Measurements from ENCODE around the gene CRACDL.

CRACDL gene

DNA sequence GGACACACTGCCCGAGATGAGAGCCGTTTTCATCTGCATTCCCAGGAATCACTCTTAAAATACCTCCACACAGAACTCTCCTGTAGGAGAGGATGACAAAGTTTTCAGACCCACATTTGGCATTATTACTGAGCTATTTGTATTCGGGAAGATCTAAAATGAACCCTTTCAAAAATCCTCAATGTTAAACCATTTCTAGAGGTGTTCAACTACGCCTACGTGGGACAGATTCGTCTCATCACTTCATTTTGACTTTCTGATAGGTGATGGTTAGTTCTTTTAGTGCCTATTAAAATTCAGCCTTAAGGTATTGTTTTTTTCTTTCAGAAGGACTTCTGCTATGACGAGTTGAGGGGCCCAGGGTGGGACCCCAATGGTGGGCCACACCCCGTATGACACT, 133.7 kb downstream of the CRACDL start:
- DNase-seq (ENCODE audit: low read depth), result no peak

DNA sequence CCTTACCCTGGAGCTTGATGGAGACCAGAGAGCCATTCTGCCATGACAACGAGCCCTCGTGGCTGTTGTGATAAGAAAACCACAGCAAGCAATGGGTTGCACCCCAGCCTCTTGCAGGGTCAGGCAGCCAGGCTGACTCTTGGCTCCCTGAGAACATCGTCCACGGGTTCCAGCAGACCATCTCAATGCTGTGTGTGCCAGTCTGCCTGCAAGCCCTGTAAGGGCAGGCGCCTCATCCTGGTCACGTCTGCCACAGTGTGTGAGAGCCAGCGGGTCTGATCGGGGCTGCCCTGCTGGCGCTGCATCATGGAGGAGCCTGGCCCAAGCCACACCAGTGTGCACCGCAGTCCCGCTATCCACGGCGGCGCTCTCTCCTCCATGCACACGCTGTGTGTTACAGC, 134.1 kb downstream of the CRACDL start:
- no peak for DNase-seq (ENCODE audit: low read depth)
- TF ChIP-seq, protein P1, sequence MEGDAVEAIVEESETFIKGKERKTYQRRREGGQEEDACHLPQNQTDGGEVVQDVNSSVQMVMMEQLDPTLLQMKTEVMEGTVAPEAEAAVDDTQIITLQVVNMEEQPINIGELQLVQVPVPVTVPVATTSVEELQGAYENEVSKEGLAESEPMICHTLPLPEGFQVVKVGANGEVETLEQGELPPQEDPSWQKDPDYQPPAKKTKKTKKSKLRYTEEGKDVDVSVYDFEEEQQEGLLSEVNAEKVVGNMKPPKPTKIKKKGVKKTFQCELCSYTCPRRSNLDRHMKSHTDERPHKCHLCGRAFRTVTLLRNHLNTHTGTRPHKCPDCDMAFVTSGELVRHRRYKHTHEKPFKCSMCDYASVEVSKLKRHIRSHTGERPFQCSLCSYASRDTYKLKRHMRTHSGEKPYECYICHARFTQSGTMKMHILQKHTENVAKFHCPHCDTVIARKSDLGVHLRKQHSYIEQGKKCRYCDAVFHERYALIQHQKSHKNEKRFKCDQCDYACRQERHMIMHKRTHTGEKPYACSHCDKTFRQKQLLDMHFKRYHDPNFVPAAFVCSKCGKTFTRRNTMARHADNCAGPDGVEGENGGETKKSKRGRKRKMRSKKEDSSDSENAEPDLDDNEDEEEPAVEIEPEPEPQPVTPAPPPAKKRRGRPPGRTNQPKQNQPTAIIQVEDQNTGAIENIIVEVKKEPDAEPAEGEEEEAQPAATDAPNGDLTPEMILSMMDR (IDR thresholded peaks at IDR 0.05; ENCODE audit: control insufficient read depth, extremely low read depth, insufficient read depth), result no peak
- H3K4me3 ChIP-seq (ENCODE audit: low read depth, low read length), result no peak overlapping the region

More for the DNA sequence above, 133.7 kb downstream of the CRACDL start:
- no peak overlapping the region for H3K4me3 ChIP-seq (ENCODE audit: low read depth, low read length)
- TF ChIP-seq, protein P1 (IDR thresholded peaks at IDR 0.05; ENCODE audit: control insufficient read depth, extremely low read depth, insufficient read depth), result no peak

DNA sequence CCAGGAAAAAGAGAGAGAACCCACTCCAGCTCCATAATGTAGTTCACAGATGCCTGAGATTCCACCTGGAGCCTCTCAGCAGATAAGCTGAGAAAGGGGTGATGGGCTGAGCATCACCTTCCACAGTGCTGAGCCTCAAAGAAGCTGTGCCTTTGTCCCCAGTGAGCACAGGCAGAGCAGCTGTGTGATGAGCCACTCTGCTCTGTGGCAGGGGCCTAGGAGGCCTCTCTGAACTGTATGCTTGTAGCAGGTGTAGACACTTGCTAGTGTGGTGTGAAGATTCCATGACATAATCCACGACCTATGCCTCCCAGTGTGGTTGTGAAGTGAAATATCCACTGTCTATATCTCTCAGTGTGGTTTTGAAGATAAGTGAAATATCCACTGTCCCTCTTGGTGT, 134.7 kb downstream of the CRACDL start:
- TF ChIP-seq, protein P1 (IDR thresholded peaks at IDR 0.05; ENCODE audit: control insufficient read depth, extremely low read depth, insufficient read depth), result no peak
- DNase-seq (ENCODE audit: low read depth), result no peak
- no peak overlapping the region for H3K4me3 ChIP-seq (ENCODE audit: low read depth, low read length)

DNA sequence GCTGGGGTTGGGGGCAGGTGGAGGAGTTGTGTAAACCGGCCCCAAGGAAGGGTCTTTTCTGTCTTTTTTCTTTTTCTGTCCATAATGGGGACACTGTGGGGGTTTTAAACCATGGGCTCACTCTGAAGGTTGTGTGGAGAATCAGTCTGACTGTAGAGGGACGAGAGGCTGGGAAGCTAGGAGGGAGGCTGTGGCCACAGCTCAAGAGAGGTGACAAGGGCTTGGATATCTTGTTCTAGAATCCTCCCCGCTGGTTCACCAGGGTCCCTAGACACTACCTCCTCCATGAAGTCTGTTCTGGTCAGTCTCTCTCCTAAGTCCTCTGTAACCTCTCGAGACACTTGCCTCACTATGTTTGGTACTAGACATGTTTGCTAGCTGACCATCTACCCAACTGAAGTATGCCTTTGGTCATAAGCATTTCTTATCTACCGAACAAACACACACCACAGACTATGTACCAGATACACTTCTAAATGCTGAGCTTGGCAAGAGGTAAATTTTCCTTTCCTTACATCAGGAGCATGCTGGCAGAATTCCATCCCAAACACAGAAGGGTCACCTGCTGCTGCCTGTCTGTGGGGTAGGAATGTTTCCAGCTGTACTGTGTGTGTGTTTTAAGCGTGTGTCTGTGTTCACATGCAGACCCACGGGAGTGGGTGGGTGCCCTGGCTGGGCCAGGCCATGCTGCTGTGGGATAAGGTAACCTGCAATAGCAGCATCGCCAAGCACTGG, 135.5 kb downstream of the CRACDL start:
- TF ChIP-seq, protein P1 (IDR thresholded peaks at IDR 0.05; ENCODE audit: control insufficient read depth, extremely low read depth, insufficient read depth), result no peak
- DNase-seq (ENCODE audit: low read depth), result peak; percentile 63
- H3K4me3 ChIP-seq (ENCODE audit: low read depth, low read length), result no peak overlapping the region

DNA sequence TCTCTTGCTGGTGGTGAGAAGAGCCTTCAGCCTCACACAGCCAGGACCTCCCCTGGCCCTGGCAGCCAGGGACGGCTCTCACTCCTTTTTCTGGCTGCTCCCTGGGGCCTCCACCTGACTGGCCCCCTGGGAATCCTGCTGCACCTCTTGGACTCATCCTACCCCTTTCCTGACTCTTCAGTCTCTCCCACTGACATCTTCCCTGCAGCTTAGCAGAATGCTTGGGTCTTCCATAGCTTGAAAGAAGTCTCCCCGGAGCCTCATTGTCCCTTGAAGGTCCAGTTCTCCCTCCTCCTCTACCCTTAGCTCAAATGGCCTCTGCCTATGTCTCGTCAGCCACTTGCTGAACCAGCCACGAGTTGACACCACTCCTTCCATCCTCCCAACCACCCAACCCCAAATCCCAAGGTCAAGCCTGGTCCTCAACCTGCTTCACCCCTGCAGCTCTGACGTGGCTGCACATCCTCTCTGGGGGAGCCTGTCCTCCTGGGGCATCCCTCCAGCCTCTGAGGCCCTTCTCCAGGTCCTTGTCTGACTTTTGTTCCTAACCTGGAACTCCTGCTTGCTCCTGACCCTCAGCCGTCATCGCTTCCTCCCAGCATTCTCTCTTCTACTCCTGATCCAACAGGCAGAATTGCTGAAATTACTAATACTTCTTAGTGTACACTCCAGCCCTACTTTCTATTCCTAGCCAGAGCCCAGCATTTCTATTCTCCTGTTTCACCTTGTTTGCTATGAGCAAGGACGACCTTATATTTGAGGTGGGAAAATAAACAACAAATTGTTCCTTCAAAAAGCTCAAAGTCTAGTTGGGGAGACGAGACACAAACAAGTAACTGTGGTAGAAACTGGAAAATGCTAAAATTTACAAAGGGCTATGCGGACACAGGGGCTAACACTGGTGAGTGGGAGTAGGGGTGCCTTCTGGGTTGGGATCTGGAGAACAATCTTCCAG, 136.4 kb downstream of the CRACDL start:
- no peak for DNase-seq (ENCODE audit: low read depth)
- H3K4me3 ChIP-seq (ENCODE audit: low read depth, low read length), result no peak overlapping the region
- TF ChIP-seq, protein P1 (IDR thresholded peaks at IDR 0.05; ENCODE audit: control insufficient read depth, extremely low read depth, insufficient read depth), result no peak

DNA sequence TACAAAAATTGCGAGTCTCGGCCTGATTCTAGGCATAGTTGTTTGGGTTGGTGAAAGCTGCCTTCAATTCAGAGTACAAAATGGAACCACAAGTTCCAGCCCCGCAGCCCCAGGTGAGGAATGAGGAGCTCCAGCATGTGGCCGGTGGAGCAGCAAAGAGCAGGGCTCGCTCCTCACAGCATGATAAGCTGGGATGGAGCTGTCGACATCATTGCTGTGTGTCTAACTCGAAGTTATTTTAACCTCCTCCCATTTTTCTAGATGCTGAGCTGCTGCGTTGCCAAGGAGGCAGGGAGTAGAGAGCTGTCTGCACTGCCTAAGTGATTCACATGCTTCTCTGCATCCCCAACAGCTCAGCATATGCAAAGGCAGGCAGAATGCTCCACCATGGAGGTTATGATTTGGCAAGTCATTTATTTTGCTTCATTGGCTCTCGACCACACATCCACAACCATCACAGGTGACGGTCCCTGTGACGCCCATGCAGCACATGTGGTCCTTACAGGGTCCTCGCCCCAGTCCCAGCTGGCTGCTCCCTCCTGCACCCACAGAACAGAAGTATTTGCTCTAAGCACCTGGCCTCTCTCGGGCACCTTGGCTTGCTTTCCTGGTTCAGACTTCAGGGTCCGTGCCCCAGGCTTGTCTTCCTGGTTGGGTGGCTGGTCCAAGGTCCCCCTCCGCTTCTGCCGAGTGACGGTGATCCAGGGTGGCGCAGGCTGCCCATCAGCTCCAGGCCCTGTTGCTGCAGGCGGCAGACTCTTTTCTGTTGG, 139.1 kb downstream of the CRACDL start:
- TF ChIP-seq, protein P1 (IDR thresholded peaks at IDR 0.05; ENCODE audit: control insufficient read depth, extremely low read depth, insufficient read depth), result no peak
- H3K4me3 ChIP-seq (ENCODE audit: low read depth, low read length), result no peak overlapping the region
- DNase-seq (ENCODE audit: low read depth), result no peak

Measured in LNCaP clone FGC (cell line).